Measurements from ENCODE around the gene CD9.

Gene CD9

DNA sequence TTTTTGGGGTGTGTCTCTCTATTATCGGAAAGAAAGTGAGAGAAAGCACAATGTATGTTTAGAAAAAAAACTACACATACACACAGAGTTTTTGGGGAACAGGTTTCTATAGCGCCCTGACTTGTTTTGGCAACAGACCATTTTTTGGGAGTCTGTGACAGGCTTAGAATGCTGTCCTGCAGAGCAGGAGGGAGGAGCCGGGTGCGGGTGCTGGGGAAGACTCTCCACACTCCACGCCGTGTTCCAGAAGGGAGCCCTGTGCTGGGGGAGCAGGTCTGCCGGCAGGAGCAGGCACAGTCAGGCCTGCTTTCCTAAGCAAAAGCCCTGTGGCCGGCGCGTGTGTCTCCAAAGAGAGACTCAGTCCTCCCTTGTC lies 26.5 kb downstream of the CD9 start:
- DNase-seq (ENCODE audit: low read depth) = no peak
- no peak overlapping the region for H3K4me3 ChIP-seq (ENCODE audit: low read depth, low read length)
- TF ChIP-seq POLR2A (IDR thresholded peaks at IDR 0.05; ENCODE audit: extremely low read depth, insufficient read length) (no peak), MYC (IDR thresholded peaks at IDR 0.05; ENCODE audit: low read depth, low read length) (no peak)
- TF ChIP-seq, protein P1, sequence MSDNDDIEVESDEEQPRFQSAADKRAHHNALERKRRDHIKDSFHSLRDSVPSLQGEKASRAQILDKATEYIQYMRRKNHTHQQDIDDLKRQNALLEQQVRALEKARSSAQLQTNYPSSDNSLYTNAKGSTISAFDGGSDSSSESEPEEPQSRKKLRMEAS (IDR thresholded peaks at IDR 0.05; ENCODE audit: low read depth, low read length) = no peak
- TF ChIP-seq, protein P2, sequence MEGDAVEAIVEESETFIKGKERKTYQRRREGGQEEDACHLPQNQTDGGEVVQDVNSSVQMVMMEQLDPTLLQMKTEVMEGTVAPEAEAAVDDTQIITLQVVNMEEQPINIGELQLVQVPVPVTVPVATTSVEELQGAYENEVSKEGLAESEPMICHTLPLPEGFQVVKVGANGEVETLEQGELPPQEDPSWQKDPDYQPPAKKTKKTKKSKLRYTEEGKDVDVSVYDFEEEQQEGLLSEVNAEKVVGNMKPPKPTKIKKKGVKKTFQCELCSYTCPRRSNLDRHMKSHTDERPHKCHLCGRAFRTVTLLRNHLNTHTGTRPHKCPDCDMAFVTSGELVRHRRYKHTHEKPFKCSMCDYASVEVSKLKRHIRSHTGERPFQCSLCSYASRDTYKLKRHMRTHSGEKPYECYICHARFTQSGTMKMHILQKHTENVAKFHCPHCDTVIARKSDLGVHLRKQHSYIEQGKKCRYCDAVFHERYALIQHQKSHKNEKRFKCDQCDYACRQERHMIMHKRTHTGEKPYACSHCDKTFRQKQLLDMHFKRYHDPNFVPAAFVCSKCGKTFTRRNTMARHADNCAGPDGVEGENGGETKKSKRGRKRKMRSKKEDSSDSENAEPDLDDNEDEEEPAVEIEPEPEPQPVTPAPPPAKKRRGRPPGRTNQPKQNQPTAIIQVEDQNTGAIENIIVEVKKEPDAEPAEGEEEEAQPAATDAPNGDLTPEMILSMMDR (IDR thresholded peaks at IDR 0.05; ENCODE audit: low read depth, low read length) = no peak

DNA sequence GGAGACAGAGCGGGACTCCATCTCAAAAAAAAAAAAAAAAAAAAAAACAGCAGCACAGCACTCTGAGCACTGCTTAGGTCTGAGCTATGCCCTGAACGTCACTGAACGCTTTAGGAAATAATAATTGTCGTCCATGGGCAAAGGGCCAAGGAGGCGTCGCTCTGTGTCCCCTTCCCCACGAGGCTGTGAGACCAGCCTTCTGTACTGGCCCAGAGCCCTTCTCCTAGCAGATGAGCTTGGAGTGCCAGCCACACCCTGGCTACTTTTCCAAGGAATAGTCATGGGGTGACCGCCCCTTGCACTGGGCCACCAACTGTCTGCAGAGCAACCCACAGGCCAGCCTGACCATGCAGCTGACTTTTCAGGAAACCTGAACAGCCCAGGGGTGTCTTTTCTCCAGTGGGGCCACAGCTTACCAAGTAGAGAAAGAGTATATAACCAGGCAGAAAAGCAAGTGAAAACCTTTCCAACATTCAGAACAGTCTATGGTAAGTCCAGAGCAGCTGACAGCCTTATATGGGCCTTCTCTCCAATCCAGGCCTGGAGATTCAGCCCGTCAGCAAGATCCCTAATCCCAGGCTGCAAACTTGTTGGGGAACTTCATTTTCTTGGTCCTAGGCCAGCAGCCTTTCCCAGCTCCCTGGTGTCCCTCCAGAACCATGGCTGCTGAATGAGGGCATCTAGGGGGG lies 28.5 kb downstream of the CD9 start:
- no peak overlapping the region for H3K4me3 ChIP-seq (ENCODE audit: low read depth, low read length)
- no peak for DNase-seq (ENCODE audit: low read depth)
- TF ChIP-seq POLR2A (IDR thresholded peaks at IDR 0.05; ENCODE audit: extremely low read depth, insufficient read length) (no peak), MYC (IDR thresholded peaks at IDR 0.05; ENCODE audit: low read depth, low read length) (no peak)
- TF ChIP-seq, protein P1 (IDR thresholded peaks at IDR 0.05; ENCODE audit: low read depth, low read length) = no peak
- TF ChIP-seq, protein P2 (IDR thresholded peaks at IDR 0.05; ENCODE audit: low read depth, low read length) = no peak

DNA sequence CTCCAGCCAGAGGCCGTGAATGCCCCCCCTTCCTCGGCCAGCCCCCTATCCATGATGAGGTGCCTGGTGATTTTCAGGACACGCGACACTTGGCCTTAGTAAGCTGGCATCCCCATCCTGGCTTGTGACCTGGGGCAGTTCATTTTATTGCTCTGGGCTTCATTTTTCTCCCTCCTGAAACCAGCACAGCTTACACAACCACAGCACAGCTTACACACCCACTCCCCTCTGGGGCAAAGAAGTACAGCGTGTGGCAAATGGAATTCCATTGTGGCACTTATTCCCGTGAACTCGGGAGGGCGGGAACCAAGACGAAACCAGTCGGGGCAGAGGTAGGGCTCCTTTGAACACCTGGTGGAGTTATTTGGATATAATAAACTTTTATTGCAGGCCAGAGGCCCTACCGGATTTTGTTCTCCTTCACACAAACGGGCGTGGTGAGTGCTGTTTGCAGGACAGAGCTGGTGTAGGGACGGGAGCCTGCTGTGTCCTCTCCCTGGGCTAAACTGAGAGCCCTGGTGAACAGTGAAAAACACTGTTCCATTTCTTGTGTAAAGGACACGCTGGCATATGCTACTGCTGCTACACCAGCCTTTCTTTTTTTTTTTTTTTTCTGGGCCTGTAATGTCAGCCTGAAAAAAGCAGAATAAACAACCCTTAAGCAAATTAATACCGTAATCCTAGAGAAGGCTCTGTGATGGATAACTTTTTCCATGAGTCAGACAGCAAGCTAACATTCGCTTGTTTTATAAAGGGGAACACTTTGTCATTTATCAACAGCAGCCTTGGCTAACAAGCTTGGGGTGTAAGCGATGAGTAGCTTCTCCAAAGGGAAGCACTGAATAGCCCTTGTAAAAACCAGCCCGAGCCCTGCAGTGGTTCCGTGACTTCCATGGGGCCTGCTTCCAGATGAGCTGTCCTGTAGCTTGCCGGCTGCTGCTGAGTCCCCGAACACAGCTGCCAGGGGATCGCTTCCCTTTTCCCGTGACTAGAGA lies 29.3 kb downstream of the CD9 start:
- peak overlapping the region; percentile 37 for H3K4me3 ChIP-seq (ENCODE audit: low read depth, low read length)
- TF ChIP-seq, protein P1 (IDR thresholded peaks at IDR 0.05; ENCODE audit: low read depth, low read length) = no peak
- peak; percentile 10; the same call in 1 of the 2 replicates for TF ChIP-seq MYC (IDR thresholded peaks at IDR 0.05; ENCODE audit: low read depth, low read length)
- peak; percentile 88 for DNase-seq (ENCODE audit: low read depth)

DNA sequence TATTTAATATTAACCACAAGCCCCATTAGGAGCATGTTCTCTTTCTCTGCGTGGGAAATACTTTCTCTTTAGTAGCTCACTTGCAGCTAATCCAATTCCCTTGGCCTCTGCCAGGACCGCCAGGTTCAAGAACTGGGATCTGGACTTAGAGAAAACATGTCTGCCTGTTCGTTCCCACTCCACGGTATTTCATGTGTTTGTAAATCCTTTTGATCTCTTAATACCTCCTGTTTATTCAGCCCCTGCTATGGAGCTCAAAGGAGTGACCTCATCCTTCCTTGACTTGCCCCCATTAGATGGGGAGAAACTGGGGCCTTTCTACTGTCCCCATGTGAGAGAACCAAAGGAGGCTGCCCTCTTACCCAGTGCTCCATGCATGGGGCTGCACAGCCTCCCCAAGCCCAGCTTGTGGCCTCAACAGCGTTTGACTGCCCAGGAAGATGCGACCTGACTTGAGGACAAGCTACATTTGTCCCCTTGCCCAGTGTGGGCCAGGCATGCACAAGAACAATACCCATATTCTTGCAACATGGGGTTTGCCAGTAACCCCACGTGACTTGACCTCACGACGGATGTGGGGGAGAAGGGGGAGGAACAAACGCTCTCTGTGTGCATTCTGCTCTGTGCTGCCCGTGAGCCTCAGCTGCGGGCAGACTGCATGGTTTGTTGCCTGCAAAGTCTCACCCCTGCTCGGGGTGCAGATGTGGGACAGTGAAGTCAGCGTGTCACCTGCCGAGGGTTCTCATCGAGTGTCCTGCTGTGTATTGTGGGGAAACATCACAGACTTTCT lies 30.3 kb downstream of the CD9 start:
- DNase-seq (ENCODE audit: low read depth) = peak; percentile 97
- TF ChIP-seq, protein P1 (IDR thresholded peaks at IDR 0.05; ENCODE audit: low read depth, low read length) = peak; percentile 98
- TF ChIP-seq MYC (IDR thresholded peaks at IDR 0.05; ENCODE audit: low read depth, low read length) (peak; percentile 88), POLR2A (IDR thresholded peaks at IDR 0.05; ENCODE audit: extremely low read depth, insufficient read length) (peak; percentile 59)
- TF ChIP-seq, protein P2 (IDR thresholded peaks at IDR 0.05; ENCODE audit: low read depth, low read length) = no peak
- peak overlapping the region; percentile 37 for H3K4me3 ChIP-seq (ENCODE audit: low read depth, low read length)

DNA sequence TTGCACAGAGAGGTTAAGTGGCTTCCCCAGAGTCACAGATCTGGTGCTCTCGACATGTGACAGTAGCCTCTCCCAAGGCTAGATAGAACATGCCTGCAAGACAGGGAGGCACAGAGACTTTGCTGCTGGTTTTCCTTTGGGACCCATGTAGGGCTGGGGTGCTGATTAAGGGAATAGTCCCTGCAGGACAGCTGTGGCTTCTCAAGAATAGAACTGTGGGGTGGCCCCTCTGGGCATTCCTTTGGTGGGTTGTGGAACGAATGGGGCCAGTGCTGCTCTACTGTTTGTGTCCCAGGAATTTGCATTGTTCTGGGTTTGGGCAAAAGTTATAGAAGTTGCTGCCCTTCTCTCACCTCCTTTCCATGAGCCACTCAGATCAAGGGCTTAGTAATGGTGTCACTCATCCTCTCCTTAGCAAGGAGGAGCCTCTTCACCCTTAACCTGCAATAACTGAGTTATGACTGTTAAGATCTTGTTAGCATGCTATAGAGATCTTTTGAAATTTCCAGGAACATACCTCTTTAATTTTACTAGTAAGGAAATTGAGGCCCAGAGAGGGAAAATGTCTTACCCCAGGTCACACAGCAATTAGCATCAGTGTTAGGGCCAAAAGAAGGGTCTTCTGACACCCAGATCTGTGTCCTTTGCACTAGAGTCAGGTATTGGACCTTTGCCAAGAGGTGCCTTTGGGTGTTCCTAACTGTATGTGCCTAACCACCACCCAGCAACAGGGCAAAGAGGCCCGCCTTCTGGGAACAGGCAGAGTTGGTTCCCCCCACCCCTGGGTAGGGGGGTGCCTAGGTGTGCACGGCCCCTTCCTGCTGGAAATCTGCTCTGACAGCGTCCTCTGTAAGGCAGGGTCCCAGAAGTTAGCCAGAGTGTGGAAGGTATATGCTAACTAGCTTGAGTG lies 31.4 kb downstream of the CD9 start:
- TF ChIP-seq, protein P2 (IDR thresholded peaks at IDR 0.05; ENCODE audit: low read depth, low read length) = no peak
- no peak for TF ChIP-seq MYC (IDR thresholded peaks at IDR 0.05; ENCODE audit: low read depth, low read length)
- no peak for TF ChIP-seq POLR2A (IDR thresholded peaks at IDR 0.05; ENCODE audit: extremely low read depth, insufficient read length)
- TF ChIP-seq, protein P1 (IDR thresholded peaks at IDR 0.05; ENCODE audit: low read depth, low read length) = no peak
- peak overlapping the region; percentile 27 for H3K4me3 ChIP-seq (ENCODE audit: low read depth, low read length)
- DNase-seq (ENCODE audit: low read depth) = peak; percentile 33
